ENCODE measurements around the gene MSTN.

GRCh38 chr2:190088917-190089316 is 26.4 kb upstream of the MSTN start:
- TF ChIP-seq POLR2A (IDR thresholded peaks at IDR 0.05) (no peak), CTCF (IDR thresholded peaks at IDR 0.05) (peak; percentile 68 to 79 (median 70))

Measured in transverse colon (tissue), 3 donors.